ENCODE measurements around the gene HPX.

- TF ChIP-seq CTCF (IDR thresholded peaks at IDR 0.05), result no peak
- no peak for TF ChIP-seq POLR2A (IDR thresholded peaks at IDR 0.05)
Measured at GRCh38 chr11:6417907-6418556, 22.8 kb downstream of the HPX start.
